ENCODE measurements around the gene LRIT3. TPM values are rescaled to one million over a fixed set of nuclear protein-coding genes. Genes with fewer than 3 reads are reported as not detected.
"Not testable (repeated sequence)": the region's sequence is repeated elsewhere in the genome, so short reads cannot be mapped to it uniquely, and the experiment has no call there.

The LRIT3 gene
- polyA plus RNA-seq, 10 donors, result 0.10 to 0.69 (median 0.25) TPM

- DNase-seq, result no peak
Measured at GRCh38 chr4:109850601-109851000, 2.7 kb downstream of the LRIT3 start.

- DNase-seq, result not testable (repeated sequence)
Measured at GRCh38 chr4:109859426-109860300, 11.8 kb downstream of the LRIT3 start.

GRCh38 chr4:109861271-109861670 is 13.4 kb downstream of the LRIT3 start:
- no peak for DNase-seq

GRCh38 chr4:109861916-109862511 is 14.1 kb downstream of the LRIT3 start:
- DNase-seq, result no peak

GRCh38 chr4:109864134-109864533 is 16.2 kb downstream of the LRIT3 start:
- DNase-seq, result no peak

GRCh38 chr4:109870061-109870460 is 22.2 kb downstream of the LRIT3 start:
- no peak for DNase-seq

GRCh38 chr4:109872065-109872464 is 24.2 kb downstream of the LRIT3 start:
- no peak for DNase-seq

GRCh38 chr4:109872950-109873656 is 25.2 kb downstream of the LRIT3 start:
- DNase-seq, result no peak

- no peak for DNase-seq
Measured at GRCh38 chr4:109873791-109874514, 26.0 kb downstream of the LRIT3 start.

- no peak for DNase-seq
Measured at GRCh38 chr4:109875106-109875505, 27.2 kb downstream of the LRIT3 start.

- DNase-seq, result not testable (repeated sequence)
Measured at GRCh38 chr4:109875553-109875952, 27.6 kb downstream of the LRIT3 start.

GRCh38 chr4:109876634-109877265 is 28.8 kb downstream of the LRIT3 start:
- DNase-seq, result no peak

GRCh38 chr4:109877400-109877799 is 29.5 kb downstream of the LRIT3 start:
- no peak for DNase-seq

GRCh38 chr4:109878355-109878754 is 30.4 kb downstream of the LRIT3 start:
- DNase-seq, result no peak

- DNase-seq, result peak in 1 of 3 donors; percentile 12
Measured at GRCh38 chr4:109879081-109879480, 31.2 kb downstream of the LRIT3 start.

GRCh38 chr4:109879636-109880314 is 31.9 kb downstream of the LRIT3 start:
- DNase-seq, result no peak

- DNase-seq, result no peak
Measured at GRCh38 chr4:109886303-109886702, 38.4 kb downstream of the LRIT3 start.

GRCh38 chr4:109887071-109887470 is 39.2 kb downstream of the LRIT3 start:
- DNase-seq, result no peak

GRCh38 chr4:109890076-109890475 is 42.2 kb downstream of the LRIT3 start:
- DNase-seq, result no peak

- no peak for DNase-seq
Measured at GRCh38 chr4:109902559-109903251, 54.8 kb downstream of the LRIT3 start.
